IMR-90 (cell line): Measurements from ENCODE around the gene NBEA. TPM values are rescaled to one million over a fixed set of nuclear protein-coding genes. Genes with fewer than 3 reads are reported as not detected.

Experiments
- ATAC-seq: fragments of 200-7000 bp; cut with Tn5 transposase; 2 replicates; pipeline ENCODE4 v1.9.1; 2020; ENCODE audit warnings: low read depth, mild to moderate bottlenecking, moderate library complexity
- BruUV-seq: library from RNA; stranded (reverse); fragments of 400-500 nt; replicated peaks from 2 replicates; lab custom pipeline; 2021; lab: Mats Ljungman, UMichigan
- CTCF ChIA-PET: fragments of 300-600 bp; formaldehyde crosslinking; extraction: SDS; loops from one replicate; lab custom pipeline; 2021; ENCODE audit warnings: antibody characterized with exemption; lab: Yijun Ruan, JAX
- POLR2A ChIA-PET: fragments of 300-600 bp; sonication (Branson Sonifier 250); formaldehyde crosslinking; loops from one replicate; lab custom pipeline; 2022; ENCODE audit warnings: antibody characterized with exemption; ENCODE audit not compliant: unreplicated experiment; lab: Charles Lee
- DNase-seq: peaks from one replicate; pipeline ENCODE4 v3.0.0; 2013
- H2AFZ ChIP-seq: replicated peaks from 2 replicates; pipeline ENCODE3; 2013; ENCODE audit warnings: low read length, mild to moderate bottlenecking; ENCODE audit not compliant: poor library complexity
- H2AK5ac ChIP-seq: 2 replicates; pipeline ENCODE4 v1.6.1; 2013; ENCODE audit warnings: low read depth, low read length, inconsistent platforms
- H2AK9ac ChIP-seq: replicated peaks from 2 replicates; pipeline ENCODE3; 2013; ENCODE audit warnings: mild to moderate bottlenecking, low read depth, low read length, moderate library complexity; ENCODE audit not compliant: poor library complexity
- H2BK120ac ChIP-seq: 2 replicates; pipeline ENCODE4 v1.6.1; 2013; ENCODE audit warnings: low read depth, low read length, inconsistent platforms
- H2BK15ac ChIP-seq: 3 replicates; pipeline ENCODE4 v1.6.1; 2013; ENCODE audit warnings: low read depth, low read length, inconsistent platforms
- H2BK20ac ChIP-seq: 2 replicates; pipeline ENCODE4 v1.6.1; 2013; ENCODE audit warnings: low read depth, mild to moderate bottlenecking, inconsistent platforms, low read length, moderate library complexity
- H2BK5ac ChIP-seq: 2 replicates; pipeline ENCODE4 v1.6.1; 2013; ENCODE audit warnings: mild to moderate bottlenecking, low read depth, low read length, inconsistent platforms; ENCODE audit not compliant: poor library complexity, severe bottlenecking
- H3K14ac ChIP-seq: replicated peaks from 2 replicates; pipeline ENCODE4 v1.6.1; 2013; ENCODE audit warnings: low read depth, low read length, inconsistent platforms
- H3K18ac ChIP-seq: 2 replicates; pipeline ENCODE4 v1.6.1; 2013; ENCODE audit warnings: low read depth, low read length, control low read depth
- H3K23ac ChIP-seq: 2 replicates; pipeline ENCODE4 v1.6.1; 2013; ENCODE audit warnings: low read depth, low read length, inconsistent platforms
- H3K27ac ChIP-seq: 2 replicates; pipeline ENCODE4 v1.5.1; 2013; ENCODE audit warnings: mild to moderate bottlenecking, control low read depth, low read length; ENCODE audit not compliant: insufficient read depth
- H3K27me3 ChIP-seq: 2 replicates; pipeline ENCODE4 v1.6.1; 2013; ENCODE audit warnings: low read length; ENCODE audit not compliant: control insufficient read depth, insufficient read depth
- H3K36me3 ChIP-seq: 2 replicates; pipeline ENCODE4 v1.6.1; 2013; ENCODE audit warnings: low read length, mixed read lengths; ENCODE audit not compliant: control insufficient read depth, insufficient read depth
- H3K4ac ChIP-seq: 2 replicates; pipeline ENCODE4 v1.6.1; 2013; ENCODE audit warnings: low read depth, low read length, inconsistent platforms
- H3K4me1 ChIP-seq: 2 replicates; pipeline ENCODE4 v1.6.1; 2013; ENCODE audit warnings: low read length, mixed read lengths; ENCODE audit not compliant: control insufficient read depth, insufficient read depth
- H3K4me2 ChIP-seq: 2 replicates; pipeline ENCODE4 v1.6.1; 2013; ENCODE audit warnings: low read depth, mild to moderate bottlenecking, control low read depth, low read length, moderate library complexity
- H3K4me3 ChIP-seq: 2 replicates; pipeline ENCODE4 v1.5.1; 2013; ENCODE audit warnings: low read depth, mild to moderate bottlenecking, control low read depth, low read length, moderate library complexity; ENCODE audit not compliant: insufficient read depth
- H3K56ac ChIP-seq: 2 replicates; pipeline ENCODE4 v1.6.1; 2013; ENCODE audit warnings: low read length, inconsistent platforms; ENCODE audit not compliant: insufficient read depth; ENCODE audit errors: extremely low read depth
- H3K79me1 ChIP-seq, 2 experiments: 2 replicates each; pipeline ENCODE4 v1.6.1; 2013; ENCODE audit warnings: low read length in 2 of 2, inconsistent platforms in 1 of 2, low read depth in 1 of 2
- H3K9ac ChIP-seq: 2 replicates; pipeline ENCODE4 v1.6.1; 2013; ENCODE audit warnings: low read depth, low read length, control low read depth
- H3K9me1 ChIP-seq: 2 replicates; pipeline ENCODE4 v1.6.1; 2013; ENCODE audit warnings: low read length, inconsistent platforms; ENCODE audit not compliant: insufficient read depth
- H3K9me3 ChIP-seq: 2 replicates; pipeline ENCODE4 v1.6.1; 2013; ENCODE audit warnings: low read length; ENCODE audit not compliant: control insufficient read depth, insufficient read depth
- H4K20me1 ChIP-seq: 2 replicates; pipeline ENCODE4 v1.6.1; 2013; ENCODE audit warnings: low read length, inconsistent platforms; ENCODE audit not compliant: insufficient read depth
- H4K5ac ChIP-seq: 2 replicates; pipeline ENCODE4 v1.6.1; 2013; ENCODE audit warnings: mild to moderate bottlenecking, low read depth, low read length, control low read depth
- H4K8ac ChIP-seq, 2 experiments: 2 replicates each; pipeline ENCODE4 v1.6.1; 2013; ENCODE audit warnings: low read depth in 2 of 2, low read length in 2 of 2, control low read depth in 1 of 2, inconsistent platforms in 1 of 2
- H4K91ac ChIP-seq: 2 replicates; pipeline ENCODE4 v1.6.1; 2013; ENCODE audit warnings: low read depth, low read length, inconsistent platforms; ENCODE audit not compliant: insufficient read depth
- MAFK ChIP-seq: IDR thresholded peaks from 2 replicates; pipeline ENCODE4 v1.6.1; 2012; ENCODE audit warnings: low read depth, low read length, improper control_type of control experiment
- POLR2A ChIP-seq: IDR thresholded peaks from 2 replicates; pipeline ENCODE4 v1.6.1; 2012; ENCODE audit warnings: mild to moderate bottlenecking, low read depth, low read length
- SMC3 ChIP-seq: fragments of 150-350 bp; IDR thresholded peaks from 2 replicates; pipeline ENCODE4 v1.6.1; 2016; ENCODE audit warnings: low read depth, mild to moderate bottlenecking, antibody characterized with exemption, low read length, moderate library complexity
- WGBS, 2 experiments: methylation state at CpG; one replicate each; pipeline versions ENCODE4 v1.1.5 to v1.1.7; 2013; ENCODE audit warnings: missing lambda C conversion rate in 2 of 2; ENCODE audit not compliant: insufficient read length in 1 of 2; ENCODE audit errors: extremely low coverage in 2 of 2; 5-methylcytosine and 5-hydroxymethylcytosine counted together
- dilution Hi-C: fragments of 300-500 bp; cut with HindIII; formaldehyde crosslinking; loops from one replicate; pipeline ENCODE4 v1.14.3; 2018; ENCODE audit warnings: low sequenced_read_pairs; ENCODE audit not compliant: unreplicated experiment
- in situ Hi-C: fragments of 300-500 bp; cut with MboI; formaldehyde crosslinking; loops from 3 replicates; pipeline ENCODE4 v1.14.3; 2019; ENCODE audit warnings: low sequenced_read_pairs, inconsistent platforms, mixed read lengths
- intact Hi-C: fragments of 100-400 bp; cut with micrococcal nuclease; formaldehyde crosslinking; loops from 2 replicates; pipeline ENCODE4 v1.10.0; 2022
- polyA plus RNA-seq, 3 experiments: library from polyadenylated mRNA; depleted of rRNA; stranded (reverse); fragments of >200 nt; gene quantifications; 2 replicates each; pipeline ENCODE4 v1.2.3, GENCODE V29; 2012; ENCODE audit warnings: low replicate concordance in 1 of 3
- total RNA-seq: library from RNA; depleted of rRNA; stranded (reverse); fragments of >200 nt; gene quantifications from 2 replicates; pipeline ENCODE4 v1.2.3, GENCODE V29; 2012

NBEA gene
- total and polyA plus RNA-seq, 2 of the 4 experiments (the other 2 are of a cell fraction) = 0.82 to 2.2 TPM

DNA sequence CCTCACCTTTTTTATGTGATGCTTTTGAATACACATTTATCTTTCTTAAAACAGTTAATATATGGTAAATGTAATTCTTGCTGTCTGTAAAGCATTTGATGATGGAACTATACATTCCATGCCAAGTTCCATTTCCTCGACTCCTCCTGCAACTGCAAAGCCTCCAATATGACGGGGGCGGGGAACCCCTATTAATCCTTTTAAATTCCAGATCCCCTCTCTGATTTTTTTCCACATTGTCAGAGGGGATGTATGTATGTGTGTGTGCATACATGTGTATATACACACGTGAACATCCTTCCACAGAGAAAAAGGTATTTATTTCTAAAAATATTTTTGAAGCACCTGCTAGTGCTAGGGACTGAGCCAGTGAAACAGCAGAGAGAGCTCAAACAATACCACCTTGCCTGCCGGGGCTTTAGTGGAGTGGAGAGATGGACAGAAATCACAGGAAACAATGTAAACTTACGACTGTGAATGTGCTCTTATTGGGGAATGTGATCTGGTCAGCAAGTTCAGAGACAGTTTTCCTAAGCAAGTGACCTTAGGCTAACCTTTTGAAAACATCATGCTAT is 559.7 kb downstream of the NBEA start:
- no peak overlapping the region for H4K91ac ChIP-seq
- H3K4me3 ChIP-seq = no peak overlapping the region
- ATAC-seq (no peak), DNase-seq (no peak)
- H2BK15ac ChIP-seq = no peak overlapping the region
- no peak overlapping the region for H2BK120ac ChIP-seq
- TF ChIP-seq POLR2A = no peak
- TF ChIP-seq MAFK = no peak
- TF ChIP-seq SMC3 = no peak
- no peak overlapping the region for H3K4ac ChIP-seq
- no peaks in the 10 kb centered on the region for H3K79me1 ChIP-seq
- BruUV-seq = no TSS peak
- H2AFZ ChIP-seq = no peak overlapping the region
- no peak overlapping the region for H4K8ac ChIP-seq
- WGBS, 2 experiments = 50% methylated on average over 1 of the region's 6 CpGs; no CpG with 5 or more reads in 1 of the 2 experiments
- H3K18ac ChIP-seq = no peak overlapping the region
- H3K9me3 ChIP-seq = no peaks in the 10 kb centered on the region
- no peak overlapping the region for H2BK5ac ChIP-seq
- POLR2A ChIA-PET = no interaction called here
- H3K27me3 ChIP-seq = no peaks in the 10 kb centered on the region
- no peak overlapping the region for H3K23ac ChIP-seq
- H2AK5ac ChIP-seq = no peak overlapping the region
- no peak overlapping the region for H3K4me2 ChIP-seq
- H2BK20ac ChIP-seq = no peak overlapping the region
- intact Hi-C loops (no loop called here), dilution Hi-C loops (no loop called here), in situ Hi-C loops (no loop called here)
- H3K36me3 ChIP-seq = no peaks in the 10 kb centered on the region
- CTCF ChIA-PET = no interaction called here
- H3K14ac ChIP-seq = no peak overlapping the region
- no peak overlapping the region for H3K9ac ChIP-seq
- H4K20me1 ChIP-seq = no peaks in the 10 kb centered on the region
- H4K5ac ChIP-seq = no peak overlapping the region
- no peak overlapping the region for H2AK9ac ChIP-seq
- no peak overlapping the region for H3K27ac ChIP-seq
- H3K4me1 ChIP-seq = no peaks in the 10 kb centered on the region
- no peaks in the 10 kb centered on the region for H3K9me1 ChIP-seq
- no peak overlapping the region for H3K56ac ChIP-seq
